ENCODE measurements around the gene JAM3. TPM values are rescaled to one million over a fixed set of nuclear protein-coding genes. Genes with fewer than 3 reads are reported as not detected.
"Not testable (repeated sequence)": the region's sequence is repeated elsewhere in the genome, so short reads cannot be mapped to it uniquely, and the experiment has no call there.

JAM3 gene
- total RNA-seq, 1 experiment from 2014 or later, result 47.2 TPM

GRCh38 chr11:134181707-134182106, 112.8 kb downstream of the JAM3 start:
- DNase-seq (ENCODE audit: low spot score), result no peak

- not testable (repeated sequence) for DNase-seq (ENCODE audit: low spot score)
These were observed 119.2 kb downstream of the JAM3 start for GRCh38 chr11:134188092-134188491.

DNA sequence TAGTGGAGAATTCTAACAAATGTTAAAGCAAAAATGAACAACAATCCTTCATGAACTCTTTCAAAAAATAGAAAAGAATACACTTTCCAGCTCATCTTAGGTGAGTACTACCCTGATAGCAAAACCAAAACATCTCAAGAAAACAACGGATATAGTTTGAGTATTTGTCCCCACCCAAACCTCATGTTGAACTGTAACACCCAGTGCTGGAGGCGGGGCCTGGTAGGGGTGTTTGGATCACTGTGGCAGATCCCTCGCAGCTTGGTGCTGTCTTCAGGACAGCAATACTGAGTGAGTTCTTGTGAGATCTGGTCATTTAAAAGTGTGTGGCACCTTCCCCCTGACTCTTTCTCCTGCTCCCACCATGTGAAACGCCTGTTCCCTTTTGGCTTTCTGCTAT, 127.9 kb downstream of the JAM3 start:
- DNase-seq (ENCODE audit: low spot score), result no peak

GRCh38 chr11:134199531-134199930, 130.7 kb downstream of the JAM3 start:
- DNase-seq (ENCODE audit: low spot score), result no peak

GRCh38 chr11:134200688-134201087, 131.8 kb downstream of the JAM3 start:
- DNase-seq (ENCODE audit: low spot score), result no peak

Other genes with a start within 250 kb of the JAM3 start
- not detected in 2 replicates for gene SPATA19, start 223.6 kb upstream of the JAM3 start, total RNA-seq (2014; rRNA removed; shearing (Covaris generic))
- 0.43 and 0.57 TPM in 2 replicates for gene IGSF9B, start 112.1 kb upstream of the JAM3 start, total RNA-seq (2014; rRNA removed; shearing (Covaris generic))
- gene NCAPD3, start 154.9 kb downstream of the JAM3 start, total RNA-seq (2014; rRNA removed; shearing (Covaris generic)), result 16.8 and 20.1 TPM in 2 replicates
- 25.1 and 25.4 TPM in 2 replicates for gene VPS26B, start 155.6 kb downstream of the JAM3 start, total RNA-seq (2014; rRNA removed; shearing (Covaris generic))
- gene THYN1, start 184.3 kb downstream of the JAM3 start, total RNA-seq (2014; rRNA removed; shearing (Covaris generic)), result 46.6 and 49.3 TPM in 2 replicates
- gene ACAD8, start 184.5 kb downstream of the JAM3 start, total RNA-seq (2014; rRNA removed; shearing (Covaris generic)), result 7.5 and 8.0 TPM in 2 replicates
- gene GLB1L3, start 207.3 kb downstream of the JAM3 start, total RNA-seq (2014; rRNA removed; shearing (Covaris generic)), result not detected in 2 replicates

Data from A172 (cell line).